SH-SY5Y (cell line): ENCODE data around the gene C6orf118.

ENCODE experiments used
- GATA2 ChIP-seq: IDR thresholded peaks from 2 replicates; pipeline ENCODE4 v1.6.1; 2011; ENCODE audit warnings: mild to moderate bottlenecking, low read depth, low read length
- GATA3 ChIP-seq: IDR thresholded peaks from 2 replicates; pipeline ENCODE4 v1.6.1; 2011; ENCODE audit warnings: low read depth, mild to moderate bottlenecking, low read length, moderate library complexity

DNA sequence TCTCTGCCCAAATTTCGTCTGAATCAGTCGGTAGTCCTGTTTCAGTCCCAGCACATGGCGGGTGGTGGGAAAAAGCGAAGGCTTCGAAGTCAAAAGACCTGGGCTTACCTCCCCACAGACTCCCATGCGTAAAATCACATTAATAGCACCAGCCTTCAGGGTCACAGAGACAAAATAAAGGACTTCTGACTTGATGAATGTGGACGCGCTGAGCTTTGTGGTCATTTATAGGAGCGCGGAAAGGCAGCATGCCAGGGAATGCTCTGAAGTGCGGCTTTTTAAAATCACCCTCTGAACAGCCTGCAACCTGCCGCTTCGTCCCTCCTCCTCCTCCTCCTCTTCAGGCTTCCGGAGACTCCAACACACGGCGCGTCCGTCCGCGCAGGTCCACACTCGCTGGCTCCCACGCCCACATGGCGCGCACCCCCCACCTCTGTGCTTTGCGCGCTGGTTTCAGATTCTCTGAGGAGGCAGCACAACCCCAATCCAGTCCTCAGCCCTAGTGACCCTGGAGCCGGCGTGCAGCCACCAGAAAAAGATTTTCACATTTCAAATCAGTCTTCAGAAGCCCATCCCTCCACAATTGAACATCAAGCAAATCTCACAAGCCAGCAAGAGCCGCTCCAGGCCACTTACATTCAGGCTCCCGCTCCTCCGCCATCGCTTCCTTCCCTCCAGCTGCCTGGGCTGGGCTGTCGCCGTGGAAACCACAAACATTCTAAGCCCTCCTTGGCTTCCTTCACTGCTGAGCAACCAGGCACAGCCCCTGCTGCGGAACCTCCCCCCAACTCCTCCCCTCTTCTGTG is at the start of gene C6orf118:
- TF ChIP-seq GATA2 (no peak), GATA3 (no peak)
